HG02759 (cell line): ENCODE results near the gene DIP2A.
A peak's percentile ranks its signal among the peaks of the same experiment; 100 is the strongest.
"Not testable (repeated sequence)": the region's sequence is repeated elsewhere in the genome, so short reads cannot be mapped to it uniquely, and the experiment has no call there.

Experiments
- ATAC-seq: cut with Tn5 transposase; IDR thresholded peaks from one replicate; pipeline ENCODE4 v1.9.1; 2021; ENCODE audit warnings: mild to moderate bottlenecking, moderate library complexity; ENCODE audit not compliant: unreplicated experiment

Gene DIP2A

DNA sequence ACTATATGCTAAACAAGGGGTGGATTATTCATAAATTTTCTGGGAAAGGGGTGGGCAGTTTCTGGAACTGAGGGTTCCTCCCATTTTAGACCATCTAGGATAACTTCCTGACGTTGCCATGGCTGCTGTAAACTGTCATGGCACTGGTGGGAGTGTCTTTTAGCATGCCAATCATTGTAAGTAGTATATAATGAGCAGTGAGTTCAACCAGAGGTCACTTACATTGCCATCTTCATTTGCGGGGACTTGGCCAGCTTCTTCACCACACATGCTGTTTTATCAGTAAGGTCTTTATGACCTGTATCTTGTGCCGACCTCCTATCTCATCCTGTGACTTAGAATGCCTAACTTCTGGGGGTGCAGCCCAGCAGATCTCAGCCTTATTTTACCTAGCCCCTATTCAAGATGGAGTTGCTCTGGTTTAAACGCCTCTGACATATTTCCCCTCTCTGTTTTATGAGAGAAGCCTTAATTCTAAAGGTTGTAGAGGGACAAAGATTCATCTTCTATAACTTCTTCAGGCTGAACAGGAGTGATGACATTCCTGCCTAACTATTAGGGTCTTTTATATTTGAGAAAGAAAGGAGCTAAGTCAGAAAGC is 60.4 kb downstream of the DIP2A start:
- no peak for ATAC-seq

DNA sequence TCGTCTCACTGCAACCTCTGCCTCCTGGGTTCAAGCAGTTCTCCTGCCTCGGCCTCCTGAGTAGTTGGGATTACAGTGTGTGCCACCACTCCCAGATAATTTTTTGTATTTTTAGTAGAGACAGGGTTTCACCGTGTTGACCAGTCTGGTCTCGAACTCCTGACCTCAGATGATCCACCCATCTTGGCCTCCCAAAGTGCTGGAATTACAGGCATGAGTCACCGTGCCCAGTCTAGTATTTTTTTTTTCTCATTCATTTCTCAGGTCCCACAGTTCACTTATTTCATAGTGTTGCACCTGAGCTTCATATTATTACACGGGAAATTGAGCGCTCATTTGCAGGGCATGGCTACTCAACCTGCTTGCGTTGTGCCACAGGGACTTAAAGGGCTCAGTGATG is 68.7 kb downstream of the DIP2A start:
- not testable (repeated sequence) for ATAC-seq

DNA sequence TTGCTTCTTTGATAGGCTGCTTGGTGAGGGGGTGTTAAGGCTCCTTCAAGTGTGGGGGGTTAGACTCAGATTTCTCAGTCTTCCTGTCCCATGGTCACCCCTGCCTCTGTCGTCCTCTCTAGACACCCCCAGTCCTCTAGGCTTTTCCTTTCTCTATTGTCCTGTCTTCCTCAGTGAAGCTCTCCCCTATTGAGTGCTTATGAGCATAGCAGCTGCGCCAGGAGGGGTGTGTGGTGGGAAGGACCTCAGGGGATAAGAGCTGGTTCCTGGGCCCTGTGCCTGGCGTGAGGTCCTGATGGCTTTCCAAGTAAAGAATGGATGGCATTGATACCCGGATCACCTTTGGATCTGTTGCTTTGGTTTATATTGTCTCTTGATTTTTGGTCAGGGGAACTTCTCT is 69.1 kb downstream of the DIP2A start:
- no peak for ATAC-seq

DNA sequence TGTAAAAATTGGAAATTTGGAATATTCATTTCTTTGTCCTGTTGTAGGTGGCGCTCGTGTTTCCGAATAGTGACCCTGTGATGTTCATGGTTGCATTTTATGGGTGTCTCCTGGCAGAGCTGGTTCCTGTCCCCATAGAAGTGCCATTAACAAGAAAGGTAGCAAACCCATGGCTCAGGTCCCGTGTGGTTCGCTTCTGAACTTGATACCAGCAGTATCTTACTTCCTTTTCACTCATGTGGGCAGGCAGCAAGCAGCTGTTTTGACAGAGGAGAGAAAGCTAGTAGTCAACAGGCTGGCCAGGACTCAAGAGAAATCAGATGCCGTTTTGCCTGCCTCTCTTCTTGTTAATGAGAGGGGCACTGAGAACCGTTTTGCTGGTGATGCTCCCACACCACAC is 73.4 kb downstream of the DIP2A start:
- no peak for ATAC-seq

DNA sequence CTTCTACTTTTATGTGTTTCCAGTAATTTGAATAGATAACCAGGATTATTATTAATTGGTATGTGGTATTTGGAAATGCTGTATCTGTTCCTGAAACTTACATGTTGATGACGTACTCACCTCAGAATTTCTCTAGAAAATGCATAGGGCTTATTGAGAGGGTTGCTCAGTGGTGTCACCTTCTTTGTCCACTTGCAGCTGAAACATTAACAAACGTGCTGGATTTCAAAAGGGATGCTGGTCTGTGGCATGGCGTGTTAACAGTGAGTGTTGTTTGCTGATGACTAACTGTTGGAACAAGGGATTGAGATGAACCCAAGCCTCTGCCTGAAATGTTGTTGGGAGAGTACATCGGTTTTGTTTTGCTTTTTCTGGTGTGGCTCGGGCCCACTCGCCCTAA is 78.3 kb downstream of the DIP2A start:
- ATAC-seq = no peak

DNA sequence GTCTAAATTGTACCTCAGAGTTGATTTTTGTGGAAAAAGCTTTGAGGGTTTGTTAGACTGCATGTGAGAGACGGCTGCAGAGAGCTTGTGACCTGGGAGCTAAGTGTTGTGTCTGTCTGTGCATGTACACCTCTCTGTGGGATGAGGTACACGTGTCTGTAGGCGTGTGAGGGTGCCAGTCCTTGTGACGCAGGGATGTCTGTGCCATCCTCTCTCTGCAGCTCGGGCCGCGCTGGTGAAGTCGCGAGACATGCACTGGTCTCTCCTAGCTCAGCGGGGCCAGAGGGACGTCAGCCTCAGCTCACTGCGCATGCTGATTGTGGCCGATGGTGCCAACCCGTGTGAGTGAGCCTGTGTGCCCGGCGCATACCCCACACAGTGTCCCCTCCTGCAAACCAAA is 79.6 kb downstream of the DIP2A start:
- ATAC-seq = no peak

DNA sequence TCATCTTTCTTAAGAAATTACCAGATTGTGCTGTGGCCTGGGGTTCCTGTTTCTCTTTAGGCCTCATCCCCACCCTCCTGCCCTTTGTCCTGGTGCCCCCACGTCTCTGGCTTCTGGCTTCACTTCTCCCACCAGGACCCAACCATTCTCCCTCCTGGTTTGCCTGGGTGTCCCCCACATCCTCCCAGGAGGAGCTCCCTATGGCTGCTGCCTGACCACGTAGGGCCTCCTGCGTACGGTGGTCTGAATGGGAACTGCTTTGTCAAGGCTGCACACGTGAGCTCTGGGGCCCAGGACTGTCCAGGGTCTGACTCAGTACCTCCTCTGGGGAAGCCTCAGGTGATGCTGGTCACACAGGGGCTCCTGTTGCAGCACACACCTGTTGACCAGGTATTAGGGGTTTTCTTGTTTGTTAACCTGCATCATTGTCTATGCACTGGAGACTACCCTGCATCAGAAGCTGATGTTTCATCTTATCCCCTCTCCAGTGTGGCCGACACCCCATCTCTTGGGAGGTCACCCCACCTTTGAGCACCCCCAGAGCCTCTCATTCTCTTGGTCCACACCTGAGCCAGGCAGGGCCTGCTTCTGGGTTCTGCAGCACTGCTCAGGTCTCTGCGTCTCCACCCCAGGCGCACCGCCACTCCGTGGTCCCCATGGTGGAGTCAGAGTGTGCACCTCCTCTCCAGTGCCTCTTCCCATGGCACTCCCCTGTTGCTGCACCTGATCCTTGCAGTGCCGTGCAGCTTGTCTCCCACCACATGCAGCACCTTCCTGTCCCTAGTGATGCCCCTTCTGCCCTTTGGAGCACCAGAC is 80.4 kb downstream of the DIP2A start:
- no peak for ATAC-seq

DNA sequence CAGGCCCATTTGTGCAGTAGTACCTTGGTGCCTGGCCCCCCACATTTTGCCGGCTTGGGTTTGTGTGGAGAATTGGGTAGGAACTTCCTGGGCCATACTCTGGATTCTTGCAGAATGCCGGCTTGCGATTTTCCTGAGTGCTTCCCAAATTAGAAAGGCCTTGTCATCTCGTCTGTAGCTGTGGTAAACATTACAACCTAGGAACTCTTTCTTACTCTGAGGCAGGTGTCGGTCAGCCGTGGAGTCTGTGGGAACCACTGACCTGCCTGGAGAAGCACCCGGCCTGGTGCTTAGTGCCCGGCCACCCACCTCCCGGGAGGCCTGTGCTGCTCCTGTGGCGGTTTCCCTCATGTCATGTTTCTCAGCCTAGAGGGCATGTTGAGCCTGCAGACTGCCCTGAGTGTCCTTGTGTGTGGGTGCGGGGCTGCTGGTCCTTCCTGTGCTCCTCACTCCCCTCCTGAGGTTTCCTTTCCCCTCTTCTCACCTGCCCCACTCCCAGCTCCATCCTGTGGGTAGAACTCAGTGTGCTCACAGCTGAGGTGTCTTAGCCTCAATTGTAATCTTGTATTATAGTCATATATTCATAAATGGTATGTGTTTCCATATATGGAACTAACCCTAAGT is 81.5 kb downstream of the DIP2A start:
- ATAC-seq = no peak

DNA sequence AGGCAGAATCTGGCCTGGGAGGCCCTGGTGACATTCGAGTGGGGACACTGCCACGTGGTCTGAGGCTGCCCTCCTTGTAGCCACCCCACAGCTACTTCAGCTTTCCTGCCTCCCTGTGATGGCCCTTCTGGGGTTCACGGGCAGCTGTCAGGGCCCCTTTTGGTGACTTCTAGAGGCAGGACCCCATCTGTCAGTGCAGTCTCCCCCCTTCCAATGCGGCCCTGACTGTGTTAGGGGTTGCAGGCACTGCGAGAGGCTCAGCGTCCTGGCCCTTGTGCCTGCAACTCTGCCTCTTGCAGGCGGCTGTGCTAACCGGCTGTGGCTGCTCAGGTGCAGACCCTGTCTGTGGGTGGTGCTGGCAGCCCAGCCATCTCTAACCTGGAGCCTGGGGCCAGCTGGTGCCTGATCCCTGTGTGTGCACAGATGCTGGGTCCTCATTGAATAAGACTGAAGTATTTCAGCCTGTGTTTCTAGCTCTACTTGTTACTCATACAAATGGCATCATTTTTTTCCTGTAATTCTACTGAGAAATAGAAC is 84.0 kb downstream of the DIP2A start:
- no peak for ATAC-seq

DNA sequence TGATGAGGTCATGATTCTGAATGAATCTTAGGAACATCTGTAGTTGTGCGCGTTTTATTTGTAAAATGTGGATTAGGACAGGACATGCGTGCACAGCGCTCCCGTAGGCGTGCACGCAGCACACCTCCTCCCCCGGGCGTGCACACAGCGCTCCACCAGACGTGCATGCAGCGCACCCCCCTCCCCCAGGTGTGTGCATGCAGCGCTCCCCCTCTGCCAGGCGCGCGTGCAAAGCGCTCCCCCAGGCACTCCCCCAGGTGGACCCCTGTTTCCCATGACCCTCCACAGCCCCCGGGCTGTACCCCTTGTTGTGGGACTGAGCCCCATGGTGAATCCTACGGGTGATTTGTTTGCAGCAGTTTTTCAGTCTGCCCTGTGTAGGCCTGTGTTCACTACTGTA is 84.6 kb downstream of the DIP2A start:
- ATAC-seq = no peak

DNA sequence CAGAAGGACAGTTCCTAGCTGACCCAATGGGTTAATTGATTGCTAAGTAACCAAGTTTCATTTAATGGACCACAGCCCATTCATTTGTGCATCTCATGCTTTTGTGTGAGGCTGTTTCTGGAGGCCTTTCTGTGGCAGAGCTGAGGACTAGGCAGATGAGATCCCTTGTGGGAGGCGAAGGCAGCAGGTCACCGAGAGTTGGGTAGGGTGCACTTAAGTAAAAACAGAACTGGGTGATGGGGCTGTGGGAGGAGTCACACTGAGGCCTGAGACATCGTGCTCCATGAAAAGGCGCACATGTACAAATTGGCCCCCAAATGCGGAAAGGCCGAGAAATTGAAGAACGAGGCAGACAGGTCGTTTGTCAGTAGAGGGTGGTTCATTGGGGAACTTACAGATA is 85.3 kb downstream of the DIP2A start:
- ATAC-seq = no peak

DNA sequence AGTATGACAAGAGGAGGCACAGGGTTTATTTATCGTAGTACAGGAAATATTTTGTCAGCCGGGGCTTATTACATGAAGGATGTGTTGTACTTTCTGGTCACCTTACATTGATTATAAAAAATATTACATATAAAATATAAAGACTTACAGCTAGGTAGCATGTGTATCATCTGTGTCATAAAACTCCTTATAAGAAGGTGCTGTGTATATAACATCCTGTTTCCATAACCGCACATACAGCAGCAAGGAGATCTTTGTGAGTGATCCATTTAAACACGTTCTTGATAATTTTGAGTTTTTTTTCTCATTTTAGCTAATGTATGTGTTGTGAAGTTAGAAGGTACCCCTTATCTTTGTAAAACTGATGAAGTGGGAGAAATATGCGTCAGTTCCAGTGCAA is 86.1 kb downstream of the DIP2A start:
- no peak for ATAC-seq

DNA sequence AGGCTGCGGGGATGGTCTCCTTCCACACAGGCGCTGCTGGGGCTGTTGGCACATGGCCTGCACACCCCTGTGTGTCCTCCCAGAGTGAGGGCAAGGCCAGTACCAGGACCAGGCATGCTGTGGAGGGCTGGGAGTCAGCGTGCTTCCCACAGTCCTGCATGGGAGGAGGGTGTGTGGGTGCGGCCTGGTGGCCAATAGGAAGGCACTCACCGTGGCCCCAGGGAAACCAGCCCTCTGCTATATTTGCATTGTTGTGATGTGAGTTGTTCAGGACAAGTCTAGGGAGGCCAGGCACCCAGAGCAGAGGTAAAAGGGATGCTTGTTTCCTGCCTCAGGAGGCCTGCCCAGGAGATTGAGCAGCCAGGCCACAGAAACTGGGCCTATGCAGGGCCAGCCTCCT is 86.7 kb downstream of the DIP2A start:
- no peak for ATAC-seq

DNA sequence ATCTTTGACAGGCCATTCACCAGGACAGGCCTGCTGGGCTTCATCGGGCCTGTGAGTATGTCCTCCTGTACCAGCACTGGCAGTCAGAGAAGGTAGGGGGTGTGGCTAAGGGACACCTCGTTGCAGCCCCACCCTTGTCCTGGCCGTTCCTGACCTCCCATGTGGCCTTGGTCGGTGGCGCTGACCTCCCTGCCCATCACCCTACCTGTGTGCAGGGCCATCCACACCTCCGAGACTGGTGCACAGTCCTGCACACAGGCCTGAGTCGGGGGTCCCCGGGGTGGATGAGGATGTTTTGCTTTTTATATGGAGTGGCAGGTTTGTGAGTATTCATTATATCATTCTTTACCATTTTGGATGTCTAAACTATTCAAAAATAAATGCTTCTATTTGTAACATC is 87.2 kb downstream of the DIP2A start:
- ATAC-seq = no peak

DNA sequence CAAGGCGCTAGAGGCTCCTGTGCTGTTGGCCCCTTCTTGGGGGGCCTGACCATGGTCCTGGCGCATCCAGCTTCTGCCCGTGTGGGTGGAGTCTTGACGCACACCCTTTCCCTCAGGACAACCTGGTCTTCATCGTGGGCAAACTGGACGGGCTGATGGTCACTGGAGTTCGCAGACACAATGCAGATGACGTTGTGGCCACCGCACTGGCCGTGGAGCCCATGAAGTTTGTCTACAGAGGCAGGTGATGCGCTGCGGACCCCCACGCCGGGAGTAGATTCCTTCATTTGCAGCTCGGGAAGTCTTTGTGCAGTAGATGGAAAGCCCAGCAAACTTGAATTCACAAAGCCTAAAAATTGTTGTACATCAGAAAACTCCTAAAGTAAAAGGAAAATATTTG is 88.1 kb downstream of the DIP2A start:
- no peak for ATAC-seq

DNA sequence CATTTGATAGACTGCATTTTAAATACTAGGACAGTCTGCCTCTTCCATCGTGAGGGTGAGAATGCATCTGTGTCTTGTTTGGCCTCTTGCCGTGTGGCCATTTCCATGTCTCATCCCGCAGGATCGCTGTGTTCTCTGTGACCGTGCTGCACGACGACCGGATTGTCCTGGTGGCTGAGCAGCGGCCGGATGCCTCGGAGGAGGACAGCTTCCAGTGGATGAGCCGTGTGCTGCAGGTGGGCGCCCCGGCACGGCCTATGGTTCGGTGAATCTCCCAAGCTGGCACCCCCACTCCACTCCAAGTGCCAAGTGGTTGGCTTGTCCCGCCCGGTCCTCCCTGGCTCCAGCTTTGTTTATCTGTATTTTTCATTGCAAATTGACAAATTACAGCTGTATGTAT is 91.0 kb downstream of the DIP2A start:
- no peak for ATAC-seq

DNA sequence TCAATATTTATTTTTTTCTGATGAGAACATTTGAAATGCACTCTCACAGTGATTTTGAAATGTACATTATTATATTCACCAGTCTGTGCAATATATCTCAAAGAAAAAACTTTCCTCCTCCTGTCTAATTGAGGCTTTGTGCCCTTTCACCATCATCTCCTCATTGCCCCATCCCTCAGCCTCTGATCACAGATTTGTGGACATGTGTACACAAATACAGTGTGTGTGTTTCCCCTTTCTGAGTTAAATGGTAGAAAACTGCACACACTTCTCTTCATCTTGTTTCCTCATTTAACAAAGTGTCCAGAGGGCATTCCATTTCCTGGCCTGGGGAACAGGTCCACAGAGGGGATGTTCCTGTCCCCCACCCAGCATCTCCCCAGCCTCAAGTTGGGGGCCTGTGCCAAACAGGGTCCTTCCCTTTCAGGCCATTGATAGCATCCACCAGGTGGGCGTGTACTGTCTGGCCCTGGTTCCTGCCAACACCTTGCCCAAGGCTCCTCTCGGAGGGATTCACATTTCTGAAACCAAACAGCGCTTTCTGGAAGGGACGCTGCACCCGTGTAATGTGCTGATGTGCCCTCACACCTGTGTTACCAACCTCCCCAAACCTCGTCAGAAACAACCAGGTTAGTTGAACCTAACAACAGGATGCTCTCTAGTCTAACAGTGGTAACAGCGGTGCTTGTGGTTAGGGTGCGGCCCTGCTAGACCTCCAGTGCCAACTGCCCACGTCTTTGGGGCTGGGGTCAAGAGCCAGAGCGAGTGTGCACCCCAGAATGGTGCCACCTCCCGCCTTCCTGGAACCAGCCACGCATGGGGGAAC is 91.6 kb downstream of the DIP2A start:
- no peak for ATAC-seq

DNA sequence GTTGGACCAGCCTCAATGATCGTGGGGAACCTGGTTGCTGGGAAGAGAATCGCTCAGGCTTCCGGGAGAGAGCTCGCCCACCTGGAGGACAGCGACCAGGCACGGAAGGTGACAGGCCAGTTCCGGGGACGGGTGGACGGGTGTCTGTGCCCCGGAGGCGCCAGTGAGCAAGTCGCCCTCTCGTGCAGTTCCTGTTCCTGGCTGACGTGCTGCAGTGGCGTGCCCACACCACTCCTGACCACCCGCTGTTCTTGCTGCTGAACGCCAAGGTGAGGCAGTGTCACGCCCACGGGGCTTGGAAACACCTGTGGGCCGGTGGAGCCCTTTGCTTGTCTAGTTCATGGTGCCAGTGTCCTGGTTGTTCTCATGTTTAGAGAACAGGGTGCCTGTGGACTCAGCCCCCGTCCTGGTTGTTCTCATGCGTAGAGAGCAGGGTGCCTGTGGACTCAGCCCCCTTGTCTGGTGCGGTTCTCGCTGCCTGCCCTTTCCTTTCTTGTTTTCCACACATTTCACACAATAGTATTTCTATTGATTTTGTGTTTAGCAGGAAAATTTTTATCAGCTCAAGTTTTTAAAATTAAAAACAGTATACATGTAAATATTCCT is 93.0 kb downstream of the DIP2A start:
- peak; percentile 40 for ATAC-seq

DNA sequence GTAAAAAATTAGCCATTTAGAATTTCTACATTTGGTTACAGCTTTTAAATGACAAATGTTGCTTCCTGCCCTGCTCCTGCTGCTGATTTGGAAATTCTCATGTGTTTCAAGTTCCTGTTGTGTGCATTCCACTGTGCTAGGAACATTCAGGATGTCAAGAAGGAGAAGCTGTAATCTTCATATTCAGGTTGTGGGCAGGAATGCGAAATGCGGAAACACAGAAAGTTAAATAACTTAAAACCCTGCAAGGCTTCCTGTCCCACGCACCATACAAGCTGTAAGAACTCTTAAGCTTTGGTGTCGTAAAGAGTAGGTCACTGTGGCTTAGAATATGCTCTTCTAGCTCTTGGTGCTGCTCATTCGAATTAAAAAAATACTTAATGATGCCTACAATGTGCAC is 93.6 kb downstream of the DIP2A start:
- no peak for ATAC-seq

DNA sequence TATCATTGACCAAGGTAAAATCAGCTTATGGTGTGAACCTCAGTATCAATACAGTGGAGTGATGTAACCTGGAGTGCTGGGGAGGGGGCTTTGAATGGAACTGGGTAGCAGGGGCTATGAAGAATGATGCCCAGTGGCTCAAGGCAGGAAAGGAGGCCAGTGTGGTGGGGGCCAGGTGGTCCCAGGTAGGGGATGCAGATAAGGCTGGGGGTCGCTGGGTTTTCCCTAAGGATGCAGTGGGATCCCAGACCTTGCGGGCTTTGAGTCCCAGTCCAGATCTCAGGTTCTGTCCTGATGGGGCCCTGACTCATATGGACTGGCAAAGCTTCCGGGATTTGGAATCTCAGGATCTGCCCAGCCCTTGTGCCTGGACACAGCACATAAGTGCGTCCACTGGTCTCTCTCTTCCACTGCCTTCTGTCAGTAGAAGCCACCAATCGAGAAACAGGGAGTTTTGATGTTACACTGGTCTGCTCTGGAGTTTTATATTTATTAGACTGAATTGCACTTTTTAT is 94.2 kb downstream of the DIP2A start:
- no peak for ATAC-seq

DNA sequence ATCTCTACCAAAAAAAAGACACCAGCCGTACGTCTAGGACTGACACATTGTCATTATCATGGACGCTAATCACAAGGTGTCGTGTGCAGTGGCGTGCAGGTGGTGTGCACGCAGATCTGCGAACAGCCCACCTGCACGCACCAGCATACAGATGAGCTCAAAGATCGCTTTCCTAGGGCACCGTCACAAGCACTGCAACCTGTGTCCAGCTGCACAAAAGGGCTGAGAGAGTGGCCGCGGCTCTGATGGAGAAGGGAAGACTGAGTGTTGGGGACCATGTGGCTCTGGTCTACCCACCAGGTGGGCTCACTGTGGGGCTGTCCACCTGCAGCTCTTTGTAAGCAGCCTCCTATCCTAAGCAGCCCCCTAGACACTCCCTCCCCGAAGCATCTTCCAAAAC is 95.3 kb downstream of the DIP2A start:
- ATAC-seq = no peak
